HUES6 (cell line): ENCODE data around the gene CEP164.
"Not testable (repeated sequence)": the region's sequence is repeated elsewhere in the genome, so short reads cannot be mapped to it uniquely, and the experiment has no call there.

ENCODE experiments used
- H3K27ac ChIP-seq: 2 replicates; pipeline ENCODE4 v1.7.0; 2013; ENCODE audit warnings: low read depth, mild to moderate bottlenecking, low read length, inconsistent platforms
- H3K27me3 ChIP-seq: 2 replicates; pipeline ENCODE4 v1.6.1; 2013; ENCODE audit warnings: low read length; ENCODE audit not compliant: control insufficient read depth, insufficient read depth
- H3K36me3 ChIP-seq: 2 replicates; pipeline ENCODE4 v1.6.1; 2013; ENCODE audit warnings: low read length; ENCODE audit not compliant: control insufficient read depth, insufficient read depth
- H3K4me1 ChIP-seq: 2 replicates; pipeline ENCODE4 v1.6.1; 2013; ENCODE audit warnings: low read length; ENCODE audit not compliant: control insufficient read depth, insufficient read depth
- H3K4me3 ChIP-seq: 2 replicates; pipeline ENCODE4 v1.5.1; 2013; ENCODE audit warnings: low read depth, low read length
- H3K9ac ChIP-seq: one replicate; pipeline ENCODE4 v1.6.1; 2013; ENCODE audit warnings: mild to moderate bottlenecking, low read length
- H3K9me3 ChIP-seq: 2 replicates; pipeline ENCODE4 v1.6.1; 2013; ENCODE audit warnings: low read depth, low read length; ENCODE audit not compliant: control insufficient read depth, insufficient read depth

Gene CEP164

GRCh38 chr11:117456721-117457029 is 129.0 kb downstream of the CEP164 start:
- not testable (repeated sequence) for H3K27ac ChIP-seq, H3K4me1 ChIP-seq, H3K36me3 ChIP-seq, H3K27me3 ChIP-seq, H3K9ac ChIP-seq, H3K4me3 ChIP-seq, H3K9me3 ChIP-seq

GRCh38 chr11:117457031-117457785 is 129.6 kb downstream of the CEP164 start:
- H3K4me3 ChIP-seq: no peak overlapping the region
- H3K27me3 ChIP-seq: no peaks in the 10 kb centered on the region
- H3K4me1 ChIP-seq: peaks cover 8% of the 10 kb centered on the region; the same call in 1 of the 2 replicates
- no peaks in the 10 kb centered on the region for H3K36me3 ChIP-seq
- H3K9me3 ChIP-seq: peaks cover 7% of the 10 kb centered on the region; the same call in 1 of the 2 replicates
- no peak overlapping the region for H3K9ac ChIP-seq
- H3K27ac ChIP-seq: no peak overlapping the region

GRCh38 chr11:117457835-117458234 is 130.2 kb downstream of the CEP164 start:
- H3K4me3 ChIP-seq: no peak overlapping the region
- H3K36me3 ChIP-seq: no peaks in the 10 kb centered on the region
- peaks cover 7% of the 10 kb centered on the region; the same call in 1 of the 2 replicates for H3K9me3 ChIP-seq
- H3K4me1 ChIP-seq: peaks cover 8% of the 10 kb centered on the region; the same call in 1 of the 2 replicates
- no peaks in the 10 kb centered on the region for H3K27me3 ChIP-seq
- H3K9ac ChIP-seq: no peak overlapping the region
- H3K27ac ChIP-seq: no peak overlapping the region

- no peak overlapping the region for H3K27ac ChIP-seq
- no peak overlapping the region for H3K4me3 ChIP-seq
- peaks cover 7% of the 10 kb centered on the region; the same call in 1 of the 2 replicates for H3K9me3 ChIP-seq
- H3K4me1 ChIP-seq: peaks cover 8% of the 10 kb centered on the region; the same call in 1 of the 2 replicates
- no peak overlapping the region for H3K9ac ChIP-seq
- H3K36me3 ChIP-seq: no peaks in the 10 kb centered on the region
- H3K27me3 ChIP-seq: no peaks in the 10 kb centered on the region; the same call in 1 of the 2 replicates
Measured at GRCh38 chr11:117458275-117459122, 130.8 kb downstream of the CEP164 start.

- Histone ChIP-seq H3K27ac (no peak overlapping the region), H3K9ac (no peak overlapping the region), H3K4me1 (peaks cover 8% of the 10 kb centered on the region; the same call in 1 of the 2 replicates), H3K4me3 (no peak overlapping the region), H3K9me3 (peaks cover 2% of the 10 kb centered on the region; the same call in 1 of the 2 replicates), H3K27me3 (no peaks in the 10 kb centered on the region; the same call in 1 of the 2 replicates), H3K36me3 (no peaks in the 10 kb centered on the region)
Measured at GRCh38 chr11:117459123-117459978, 131.7 kb downstream of the CEP164 start.

GRCh38 chr11:117459979-117460300 is 132.3 kb downstream of the CEP164 start:
- H3K36me3 ChIP-seq: no peaks in the 10 kb centered on the region
- H3K27ac ChIP-seq: no peak overlapping the region
- peaks cover 8% of the 10 kb centered on the region; the same call in 1 of the 2 replicates for H3K4me1 ChIP-seq
- H3K9ac ChIP-seq: no peak overlapping the region
- no peaks in the 10 kb centered on the region; the same call in 1 of the 2 replicates for H3K27me3 ChIP-seq
- H3K4me3 ChIP-seq: no peak overlapping the region
- H3K9me3 ChIP-seq: no peaks in the 10 kb centered on the region

GRCh38 chr11:117461396-117462182 is 133.9 kb downstream of the CEP164 start:
- no peaks in the 10 kb centered on the region for H3K9me3 ChIP-seq
- H3K9ac ChIP-seq: no peak overlapping the region
- H3K36me3 ChIP-seq: no peaks in the 10 kb centered on the region
- H3K4me3 ChIP-seq: no peak overlapping the region
- H3K4me1 ChIP-seq: peaks cover 8% of the 10 kb centered on the region; the same call in 1 of the 2 replicates
- no peaks in the 10 kb centered on the region; the same call in 1 of the 2 replicates for H3K27me3 ChIP-seq
- no peak overlapping the region for H3K27ac ChIP-seq

GRCh38 chr11:117462183-117462863 is 134.7 kb downstream of the CEP164 start:
- Histone ChIP-seq H3K27me3 (no peaks in the 10 kb centered on the region; the same call in 1 of the 2 replicates), H3K9ac (no peak overlapping the region), H3K9me3 (no peaks in the 10 kb centered on the region), H3K36me3 (no peaks in the 10 kb centered on the region), H3K4me1 (peaks cover 8% of the 10 kb centered on the region; the same call in 1 of the 2 replicates), H3K27ac (no peak overlapping the region), H3K4me3 (no peak overlapping the region)

- no peak overlapping the region for H3K4me3 ChIP-seq
- H3K9me3 ChIP-seq: no peaks in the 10 kb centered on the region
- no peak overlapping the region for H3K27ac ChIP-seq
- no peaks in the 10 kb centered on the region; the same call in 1 of the 2 replicates for H3K27me3 ChIP-seq
- peaks cover 8% of the 10 kb centered on the region; the same call in 1 of the 2 replicates for H3K4me1 ChIP-seq
- H3K9ac ChIP-seq: no peak overlapping the region
- H3K36me3 ChIP-seq: no peaks in the 10 kb centered on the region
Measured at GRCh38 chr11:117462864-117463247, 135.2 kb downstream of the CEP164 start.
